H4 (cell line): ENCODE results near the gene SPEM1. TPM values are rescaled to one million over a fixed set of nuclear protein-coding genes. Genes with fewer than 3 reads are reported as not detected.

Source experiments
- DNase-seq: peaks from one replicate; pipeline ENCODE4 v3.0.0-alpha.2; 2015; ENCODE audit warnings: low spot score
- total RNA-seq: library from RNA; depleted of rRNA; stranded (reverse); fragments of >200 nt; shearing (Covaris generic); gene quantifications from 2 replicates; pipeline ENCODE4 v1.2.3, GENCODE V29; 2014

SPEM1 gene
- total RNA-seq, 1 experiment from 2014 or later: not detected

DNA sequence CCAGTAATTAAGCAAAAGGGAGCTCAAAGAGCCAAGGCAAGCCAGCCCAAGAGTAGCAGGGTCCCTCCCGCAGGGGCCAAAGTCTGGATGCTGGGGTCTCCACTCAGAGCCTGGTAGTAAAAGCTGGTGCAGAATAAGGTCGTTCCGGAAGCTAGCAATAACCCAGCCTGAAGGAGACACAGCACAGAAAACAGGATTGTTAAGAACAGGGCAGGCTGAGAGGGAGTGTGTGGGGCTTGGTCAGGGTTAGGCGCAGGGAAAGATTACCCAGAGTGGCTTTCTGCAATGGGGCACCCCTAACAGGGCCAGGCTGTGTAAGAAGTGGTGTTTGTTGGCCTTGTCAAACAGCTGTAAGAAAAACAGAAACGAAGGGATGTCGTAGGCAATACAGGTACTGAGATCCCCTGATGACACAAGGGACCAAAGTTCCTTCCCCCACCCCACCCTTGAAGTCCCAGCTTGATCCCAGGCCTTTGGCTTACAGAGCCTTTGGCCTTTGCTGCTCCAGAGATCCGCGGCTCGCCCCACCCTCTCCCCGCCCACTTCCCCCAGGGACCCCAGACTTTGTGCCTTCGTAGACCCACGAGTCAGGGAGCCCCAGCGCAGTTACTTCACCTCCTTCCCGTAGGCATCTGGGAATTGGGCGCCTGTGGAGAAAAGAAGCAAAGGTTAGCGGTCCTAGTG, 16.9 kb upstream of the SPEM1 start:
- DNase-seq: no peak

DNA sequence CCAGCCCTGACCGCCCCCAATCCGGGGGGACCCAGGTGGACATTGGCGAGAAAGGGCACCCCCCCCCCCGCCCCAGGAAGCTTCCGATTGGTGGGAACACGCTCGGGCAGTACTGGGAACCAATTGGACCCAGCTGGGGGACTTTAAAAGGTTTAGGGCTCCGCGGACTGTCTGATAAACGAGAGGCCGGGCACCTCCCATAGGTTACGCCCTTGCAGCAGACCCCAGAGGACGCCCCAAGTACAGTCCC, 16.5 kb upstream of the SPEM1 start:
- DNase-seq: no peak

DNA sequence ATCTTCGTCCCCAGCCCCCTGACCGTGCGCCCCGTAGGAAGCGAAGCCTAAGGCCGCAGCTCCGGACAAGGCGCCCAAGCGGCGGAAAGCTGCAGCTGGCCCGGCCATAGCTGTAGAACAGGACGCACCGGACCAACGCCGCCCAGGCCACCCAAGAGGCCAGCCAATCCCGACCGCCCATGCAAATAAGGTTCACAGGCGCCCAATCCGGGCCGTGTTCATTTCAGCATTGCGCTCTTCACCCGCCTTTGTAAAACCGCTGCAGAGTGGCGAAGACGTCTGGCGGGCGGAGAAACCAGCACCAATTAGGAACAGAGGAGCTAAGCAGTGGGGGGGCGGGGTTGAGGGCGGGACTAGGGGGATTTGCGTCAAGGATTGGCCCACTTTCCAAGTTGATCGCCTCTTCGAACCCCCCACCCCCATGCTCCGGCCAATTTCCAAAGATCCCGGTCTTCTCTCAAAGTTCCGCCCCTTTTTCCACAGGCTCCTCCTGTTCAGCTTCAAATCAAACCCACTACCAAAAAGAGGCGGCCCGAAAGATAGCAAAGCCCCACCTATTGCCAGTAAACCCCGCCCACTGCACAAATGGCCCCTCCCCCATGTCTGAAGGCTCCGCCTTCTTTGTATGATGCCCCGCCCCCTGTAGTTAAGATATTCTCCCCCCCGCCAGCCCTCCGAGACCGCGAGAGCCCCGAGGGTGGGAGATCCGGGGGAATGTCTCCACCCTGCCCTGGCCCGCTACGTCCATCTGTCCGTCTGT, 16.0 kb upstream of the SPEM1 start, which contains the start of gene TMEM256:
Gene TMEM256, minus strand, starts transcription at position 121 of the 760 bp plus-strand sequence. Its CDS starts 13 bp downstream, at position 108.
- peak; percentile 96 for DNase-seq

DNA sequence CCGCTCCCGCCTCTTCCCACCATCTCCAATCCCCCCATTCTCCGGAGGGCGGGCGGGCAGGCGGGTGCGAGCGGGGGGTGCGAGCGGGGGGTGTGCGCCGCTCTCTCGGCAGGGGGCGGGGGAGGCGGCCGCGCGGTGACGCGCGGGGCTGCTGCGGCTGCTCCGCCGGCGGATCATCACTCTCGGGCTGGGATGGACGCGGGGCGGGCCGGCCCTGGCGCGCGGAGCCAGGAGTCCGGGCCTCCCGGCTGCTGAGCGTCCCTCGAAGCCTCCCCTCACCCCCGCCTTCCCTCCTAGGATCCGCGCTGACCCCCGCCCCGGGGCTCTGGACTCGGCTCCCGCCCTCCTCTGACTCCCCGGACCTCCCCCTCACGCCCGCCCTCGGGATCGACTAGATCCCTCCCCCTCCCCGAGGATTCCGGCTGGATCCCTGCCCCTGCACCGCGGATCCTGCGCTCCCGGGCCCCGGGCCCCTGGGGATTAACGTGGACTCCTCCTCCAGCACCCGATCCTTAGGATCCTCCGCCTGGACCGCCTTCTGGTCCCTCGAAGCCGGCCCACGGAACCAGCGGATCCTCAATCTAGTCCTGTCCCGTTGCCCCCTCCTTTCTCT, 15.3 kb upstream of the SPEM1 start:
- DNase-seq: no peak

DNA sequence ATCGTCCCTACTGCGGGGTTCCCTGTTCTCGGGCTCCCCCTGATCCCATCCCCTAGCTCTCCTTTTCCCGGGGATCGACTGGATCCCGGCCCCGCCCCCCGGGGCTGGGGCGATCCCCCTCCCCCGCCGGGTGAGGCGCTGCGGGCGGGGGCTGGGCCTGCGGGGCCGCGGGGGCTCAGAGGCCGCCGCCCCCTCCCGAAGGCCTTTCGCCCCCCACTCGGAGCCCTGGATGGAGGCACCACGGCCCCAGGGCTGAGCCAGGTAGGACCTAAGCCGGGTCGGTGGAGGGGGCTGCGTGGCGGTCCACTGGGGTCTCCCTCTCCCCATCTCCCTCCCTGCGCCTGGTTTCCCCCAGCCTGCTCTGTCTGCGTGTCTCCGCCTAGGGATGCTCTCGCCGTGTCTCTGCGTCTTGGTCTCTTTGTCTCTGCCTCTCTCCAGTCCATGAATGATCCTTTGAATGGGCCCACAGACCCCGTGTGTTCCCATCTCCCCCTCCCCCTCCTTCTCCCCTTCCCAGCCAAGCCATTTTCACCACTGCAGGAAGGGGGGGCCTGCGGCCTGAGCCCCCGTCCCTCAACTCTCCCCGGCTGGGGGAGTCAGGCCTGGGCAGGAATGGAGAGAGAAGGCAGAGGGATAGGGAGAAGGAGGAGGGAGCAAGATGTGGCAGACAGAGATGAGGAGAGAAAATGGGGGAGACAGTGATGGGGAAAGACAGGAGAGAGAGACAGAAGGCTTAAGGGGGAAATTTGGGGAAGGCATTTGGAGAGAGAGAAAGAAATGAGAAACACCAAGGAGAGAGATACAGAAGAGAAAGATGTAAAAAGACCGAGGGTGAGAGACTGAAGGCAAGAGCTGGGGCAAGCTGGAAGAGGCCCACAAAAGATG, 14.5 kb upstream of the SPEM1 start:
- no peak for DNase-seq

DNA sequence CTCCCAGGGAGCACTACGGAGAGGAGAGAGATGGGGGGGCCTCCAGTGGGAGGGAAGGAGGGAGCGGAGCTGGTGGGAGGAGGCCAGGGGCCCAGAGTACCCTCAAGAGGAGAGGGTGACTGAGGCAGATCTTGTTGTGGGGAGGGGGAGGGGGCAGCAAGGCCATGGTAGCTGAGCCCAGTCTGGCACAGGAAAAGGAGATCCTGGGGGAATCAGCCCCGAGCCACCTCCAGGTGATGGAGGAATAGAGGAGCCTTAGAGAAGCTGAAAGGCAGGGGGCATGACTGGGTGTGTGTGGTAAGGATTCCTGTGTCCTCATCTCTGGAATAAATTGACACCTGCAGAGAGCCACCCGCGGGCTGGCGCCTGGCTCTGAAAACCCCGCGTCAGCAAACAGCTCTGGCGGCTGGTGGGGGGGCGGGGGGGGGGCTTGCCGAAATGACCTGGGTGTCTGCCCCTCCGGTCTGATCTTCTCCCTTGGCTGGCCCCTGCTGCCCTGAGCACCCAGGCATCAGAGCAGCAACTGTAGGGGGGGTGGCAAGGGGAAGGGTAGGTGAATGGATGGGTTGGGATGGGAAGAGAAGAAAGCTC, 13.8 kb upstream of the SPEM1 start:
- no peak for DNase-seq

DNA sequence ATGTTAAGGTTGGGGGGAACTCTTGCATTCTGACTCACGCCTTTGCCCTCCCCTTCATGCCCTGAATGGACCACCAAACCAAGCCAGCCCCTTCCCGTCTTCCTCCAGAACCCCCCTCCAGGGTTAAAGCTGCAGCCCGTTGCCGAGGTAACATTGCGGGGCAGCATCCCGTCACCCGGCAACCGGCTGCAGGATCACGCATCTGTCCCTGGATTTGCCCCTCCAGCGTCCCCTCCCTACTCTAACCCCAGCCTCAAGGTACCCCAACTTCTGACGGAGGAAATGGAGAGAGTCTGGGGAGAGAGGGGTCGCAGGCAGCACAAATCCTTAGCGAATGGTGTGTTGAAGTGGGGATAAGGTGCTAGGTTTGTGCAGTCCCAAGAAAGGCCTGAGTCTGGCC, 13.0 kb upstream of the SPEM1 start:
- DNase-seq: no peak

DNA sequence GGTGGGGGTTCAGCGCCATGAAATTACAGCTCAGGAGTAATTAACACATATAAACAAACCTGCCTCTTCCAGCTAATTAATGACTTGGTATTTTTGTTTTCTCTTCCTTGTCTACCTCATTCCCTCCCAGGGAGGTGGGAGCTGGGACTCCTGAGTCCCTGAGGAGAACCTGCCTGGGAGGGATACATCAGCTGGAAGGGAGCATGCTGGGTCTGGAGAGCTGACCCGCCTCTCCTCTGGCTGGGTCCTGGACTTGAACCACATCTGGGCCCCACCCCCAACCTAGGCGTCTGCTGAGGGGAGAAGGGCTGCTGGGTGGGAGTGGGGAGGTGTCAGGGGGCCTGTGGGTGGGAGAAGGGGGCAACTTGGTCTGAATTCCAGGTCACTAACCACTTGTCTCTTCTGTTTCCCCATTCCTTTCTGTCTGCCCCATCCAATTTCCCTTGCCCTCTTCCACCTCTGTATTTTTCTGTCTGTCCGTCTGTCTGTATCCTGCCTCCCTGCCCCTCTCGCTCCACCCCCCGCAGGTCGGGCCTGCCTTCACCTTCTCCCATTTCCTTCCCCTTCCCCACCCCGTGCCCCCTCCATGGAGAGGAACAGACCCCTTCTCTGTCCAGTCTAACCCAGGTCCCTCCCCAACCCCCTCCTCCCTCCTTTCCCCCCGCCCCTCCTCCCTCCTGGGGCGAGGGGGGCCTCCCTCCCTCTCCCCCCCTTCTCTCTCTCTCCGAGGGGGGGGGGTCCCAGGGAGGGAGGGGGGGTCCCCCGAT, 12.5 kb upstream of the SPEM1 start, which contains the start of gene NLGN2:
Gene NLGN2, plus strand, starts transcription at position 361 of the 767 bp plus-strand sequence. CDS start 411 bp downstream, outside the sequence.
- DNase-seq: no peak

DNA sequence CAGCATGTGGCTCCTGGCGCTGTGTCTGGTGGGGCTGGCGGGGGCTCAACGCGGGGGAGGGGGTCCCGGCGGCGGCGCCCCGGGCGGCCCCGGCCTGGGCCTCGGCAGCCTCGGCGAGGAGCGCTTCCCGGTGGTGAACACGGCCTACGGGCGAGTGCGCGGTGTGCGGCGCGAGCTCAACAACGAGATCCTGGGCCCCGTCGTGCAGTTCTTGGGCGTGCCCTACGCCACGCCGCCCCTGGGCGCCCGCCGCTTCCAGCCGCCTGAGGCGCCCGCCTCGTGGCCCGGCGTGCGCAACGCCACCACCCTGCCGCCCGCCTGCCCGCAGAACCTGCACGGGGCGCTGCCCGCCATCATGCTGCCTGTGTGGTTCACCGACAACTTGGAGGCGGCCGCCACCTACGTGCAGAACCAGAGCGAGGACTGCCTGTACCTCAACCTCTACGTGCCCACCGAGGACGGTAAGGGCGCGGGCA, 11.8 kb upstream of the SPEM1 start:
- no peak for DNase-seq

DNA sequence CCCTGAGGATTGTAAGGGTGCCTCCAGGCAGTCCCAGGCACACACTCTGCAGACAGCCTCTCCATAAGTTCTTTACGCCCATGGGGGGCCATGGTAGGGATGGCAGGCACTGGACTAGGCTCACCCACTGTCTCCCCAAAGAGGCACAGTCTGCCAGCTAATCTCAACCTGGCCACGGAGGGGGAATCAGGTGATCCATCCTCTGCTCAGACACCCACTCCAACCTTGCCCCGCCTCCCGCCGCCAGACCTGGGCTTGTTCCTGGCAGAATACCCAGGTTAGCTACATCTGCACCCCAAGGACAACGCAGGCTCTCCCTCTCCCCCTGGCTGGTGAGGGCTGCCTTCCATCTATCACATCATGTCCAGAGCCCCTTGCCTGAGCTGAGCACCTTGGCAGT, 11.3 kb upstream of the SPEM1 start:
- no peak for DNase-seq

DNA sequence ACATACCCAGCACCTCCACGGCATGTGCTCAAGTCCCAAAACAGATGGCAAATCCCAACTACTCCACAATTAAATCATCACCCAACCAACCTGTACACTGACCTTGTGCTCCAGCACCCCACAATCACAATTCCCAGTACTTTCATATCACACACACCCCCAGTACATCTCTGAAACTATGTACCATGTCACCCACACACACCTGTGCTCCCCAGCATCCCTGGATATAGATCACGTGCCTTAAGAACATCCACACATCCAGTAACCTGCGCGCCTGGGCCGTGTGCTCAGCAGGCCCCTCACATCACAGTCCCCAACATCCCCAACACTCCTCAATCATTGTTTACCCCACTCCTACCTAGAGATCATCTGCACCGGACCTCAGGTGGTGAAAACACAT, 10.4 kb upstream of the SPEM1 start:
- DNase-seq: no peak

DNA sequence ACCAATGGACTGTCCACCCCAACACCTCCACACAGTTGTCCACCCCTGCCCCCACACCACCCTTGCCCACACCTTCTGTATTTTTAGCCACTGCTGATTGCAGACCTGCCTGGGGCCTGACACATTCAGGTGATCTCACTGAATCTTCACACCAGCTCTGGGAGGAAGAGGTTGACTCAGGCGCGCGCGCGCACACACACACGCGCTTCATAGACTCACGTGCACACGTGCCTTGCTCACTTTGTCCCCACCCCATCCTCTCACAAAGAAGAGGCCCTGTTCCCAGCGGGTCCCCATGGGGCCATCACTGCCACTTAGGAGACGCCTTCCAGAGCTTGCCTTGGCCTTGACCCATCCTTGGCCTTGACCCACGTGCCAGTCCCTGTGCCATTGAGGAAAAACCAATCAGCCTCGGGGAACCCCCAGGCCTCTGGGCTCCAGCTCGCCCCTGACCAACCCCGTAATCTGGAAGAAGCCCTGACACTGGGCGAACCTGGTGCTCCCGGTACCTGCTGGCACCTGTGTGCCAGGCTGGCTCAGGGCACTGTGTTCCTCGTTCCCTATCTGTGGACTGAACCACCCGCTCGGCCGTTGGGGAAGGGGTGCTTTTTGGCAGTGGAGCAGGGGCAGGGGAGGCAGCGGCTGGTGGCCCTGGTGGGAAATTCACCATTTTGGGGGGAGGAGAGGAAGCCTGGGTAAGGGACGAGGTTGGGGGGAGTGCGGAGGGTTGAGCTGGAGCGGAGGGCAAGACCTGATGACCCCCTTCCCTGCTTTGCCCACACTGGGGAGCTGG, 9.3 kb upstream of the SPEM1 start:
- DNase-seq: no peak

DNA sequence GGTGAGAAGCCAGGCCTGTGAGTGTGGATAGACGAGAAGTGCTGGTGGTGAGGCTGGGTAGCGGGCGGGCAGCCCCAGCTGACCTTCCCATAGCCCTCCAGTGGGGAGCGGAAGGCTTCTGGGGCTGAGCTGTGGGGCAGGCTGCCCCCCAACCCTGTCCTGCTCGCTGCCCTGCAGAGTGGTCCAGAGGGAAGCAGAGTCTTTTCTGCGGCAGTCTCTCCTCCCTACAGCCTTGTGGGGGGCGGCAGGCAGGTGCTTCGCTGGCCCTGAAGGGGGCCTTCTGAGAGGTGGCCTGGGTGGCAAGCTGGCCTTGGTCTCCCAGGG, 8.7 kb upstream of the SPEM1 start:
- no peak for DNase-seq

DNA sequence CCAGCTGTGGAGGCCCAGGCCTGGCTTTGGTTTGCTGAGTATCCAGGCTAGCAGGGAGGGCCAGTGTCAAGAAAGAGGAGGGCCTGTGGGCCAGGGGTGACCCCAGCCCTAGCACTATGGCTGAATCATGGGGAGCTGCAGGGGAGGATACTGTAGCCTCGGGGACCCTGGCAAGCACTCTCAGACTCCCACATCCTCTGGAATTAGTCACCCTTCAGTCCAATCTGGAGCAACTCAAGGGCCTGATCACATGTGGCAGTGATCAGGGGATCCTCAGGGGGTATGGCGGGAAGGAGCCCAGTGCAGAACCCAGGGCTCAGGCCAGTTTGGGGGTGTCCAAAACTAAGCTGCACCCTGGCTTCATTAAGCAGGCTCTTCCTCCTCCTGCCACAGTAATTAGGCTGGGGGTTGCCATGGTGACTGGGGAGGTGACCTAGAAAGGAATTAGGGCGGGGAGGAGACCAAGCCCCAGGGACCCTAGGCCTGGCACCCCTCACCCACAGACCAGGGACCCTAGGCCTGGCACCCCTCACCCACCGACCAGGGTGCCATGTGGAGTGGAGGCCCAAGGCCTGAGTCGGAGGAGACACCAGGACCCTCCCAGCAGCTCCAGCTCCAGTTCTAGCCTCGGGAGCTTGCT, 6.7 kb upstream of the SPEM1 start:
- no peak for DNase-seq

DNA sequence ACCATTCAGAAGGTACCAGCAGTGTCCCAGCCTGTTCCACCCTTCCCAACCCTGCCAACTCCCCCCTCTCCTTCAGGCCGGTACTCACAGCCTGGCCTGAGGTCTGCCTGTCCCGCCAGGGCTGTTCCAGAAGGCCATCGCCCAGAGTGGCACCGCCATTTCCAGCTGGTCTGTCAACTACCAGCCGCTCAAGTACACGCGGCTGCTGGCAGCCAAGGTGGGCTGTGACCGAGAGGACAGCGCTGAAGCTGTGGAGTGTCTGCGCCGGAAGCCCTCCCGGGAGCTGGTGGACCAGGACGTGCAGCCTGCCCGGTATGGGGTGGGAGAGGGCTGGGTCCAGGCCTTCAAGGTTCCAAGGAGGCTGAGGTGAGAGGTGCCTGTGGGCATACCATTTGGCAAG, 5.3 kb upstream of the SPEM1 start:
- no peak for DNase-seq

DNA sequence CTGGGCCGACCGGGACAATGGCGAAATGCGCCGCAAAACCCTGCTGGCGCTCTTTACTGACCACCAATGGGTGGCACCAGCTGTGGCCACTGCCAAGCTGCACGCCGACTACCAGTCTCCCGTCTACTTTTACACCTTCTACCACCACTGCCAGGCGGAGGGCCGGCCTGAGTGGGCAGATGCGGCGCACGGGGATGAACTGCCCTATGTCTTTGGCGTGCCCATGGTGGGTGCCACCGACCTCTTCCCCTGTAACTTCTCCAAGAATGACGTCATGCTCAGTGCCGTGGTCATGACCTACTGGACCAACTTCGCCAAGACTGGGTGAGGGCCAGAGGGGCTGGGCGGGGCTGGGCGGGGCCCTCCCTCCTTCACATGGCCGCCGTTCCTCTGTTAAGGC, 4.3 kb upstream of the SPEM1 start:
- no peak for DNase-seq

DNA sequence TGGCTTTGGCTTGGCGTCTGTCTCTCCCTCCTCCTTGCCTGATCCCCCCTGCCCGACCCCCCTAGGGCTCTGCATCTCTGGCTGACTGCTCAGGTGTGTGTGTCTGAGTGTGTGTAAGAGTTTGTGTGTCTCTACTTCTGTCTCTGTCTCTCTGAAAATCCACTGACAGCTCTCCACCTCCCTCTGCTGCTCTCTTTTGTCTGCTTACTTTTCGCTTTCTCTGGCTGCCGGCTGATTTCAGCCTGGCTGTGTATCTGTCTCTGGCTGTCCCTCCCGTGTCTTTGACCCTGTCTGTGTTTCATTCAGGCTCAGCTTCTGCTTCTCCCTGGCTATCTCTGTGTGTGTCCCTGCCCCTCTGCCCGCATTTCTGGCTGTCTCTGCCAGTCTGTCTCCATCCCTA, 3.8 kb upstream of the SPEM1 start:
- no peak for DNase-seq

DNA sequence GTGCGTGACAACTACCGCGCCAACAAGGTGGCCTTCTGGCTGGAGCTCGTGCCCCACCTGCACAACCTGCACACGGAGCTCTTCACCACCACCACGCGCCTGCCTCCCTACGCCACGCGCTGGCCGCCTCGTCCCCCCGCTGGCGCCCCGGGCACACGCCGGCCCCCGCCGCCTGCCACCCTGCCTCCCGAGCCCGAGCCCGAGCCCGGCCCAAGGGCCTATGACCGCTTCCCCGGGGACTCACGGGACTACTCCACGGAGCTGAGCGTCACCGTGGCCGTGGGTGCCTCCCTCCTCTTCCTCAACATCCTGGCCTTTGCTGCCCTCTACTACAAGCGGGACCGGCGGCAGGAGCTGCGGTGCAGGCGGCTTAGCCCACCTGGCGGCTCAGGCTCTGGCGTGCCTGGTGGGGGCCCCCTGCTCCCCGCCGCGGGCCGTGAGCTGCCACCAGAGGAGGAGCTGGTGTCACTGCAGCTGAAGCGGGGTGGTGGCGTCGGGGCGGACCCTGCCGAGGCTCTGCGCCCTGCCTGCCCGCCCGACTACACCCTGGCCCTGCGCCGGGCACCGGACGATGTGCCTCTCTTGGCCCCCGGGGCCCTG, 3.0 kb upstream of the SPEM1 start:
- DNase-seq: no peak

DNA sequence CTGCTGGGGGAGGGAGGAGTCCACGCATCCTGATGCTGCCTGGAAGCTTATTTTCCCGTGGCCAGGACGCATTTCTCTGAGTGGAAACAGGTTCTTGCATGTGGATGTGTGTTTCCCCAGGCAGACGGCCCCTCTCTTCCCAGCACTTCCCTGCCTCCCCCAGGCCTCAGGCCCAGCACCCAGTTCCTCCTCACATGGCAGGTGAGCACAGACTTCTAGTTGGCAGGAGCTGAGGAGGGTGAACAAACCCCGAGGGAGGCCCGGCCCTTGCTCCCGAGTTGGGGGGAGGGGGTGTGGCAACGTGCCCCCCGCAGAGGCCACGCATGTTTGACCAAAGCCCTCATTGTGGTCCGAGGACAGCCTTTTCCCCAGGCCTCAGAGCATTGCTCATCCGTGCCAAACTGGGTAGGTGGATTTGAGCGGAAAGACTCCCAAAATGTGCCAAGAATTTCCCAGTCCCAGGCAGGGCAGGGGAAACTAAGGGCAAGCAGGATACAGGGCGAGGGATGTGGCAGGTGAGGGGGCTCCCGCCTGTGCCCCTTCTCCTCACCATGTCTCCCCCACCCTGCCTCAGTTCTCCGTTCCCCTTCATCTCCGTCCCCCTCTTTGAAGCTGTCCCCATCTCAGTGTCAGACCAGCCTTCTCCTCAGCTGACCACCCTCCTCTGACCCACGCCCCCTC, 1.5 kb upstream of the SPEM1 start:
- no peak for DNase-seq
